HepG2 (cell line): Measurements from ENCODE around the gene RASGRF1. TPM values are rescaled to one million over a fixed set of nuclear protein-coding genes. Genes with fewer than 3 reads are reported as not detected.
A peak's percentile ranks its signal among the peaks of the same experiment; 100 is the strongest.

Source experiments
- ATAC-seq: fragments of 200-7000 bp; cut with Tn5 transposase; 3 replicates; pipeline ENCODE4 v1.9.1; 2020; ENCODE audit warnings: mild to moderate bottlenecking, moderate library complexity
- BruUV-seq: library from RNA; stranded (reverse); fragments of 400-500 nt; replicated peaks from 2 replicates; lab custom pipeline; 2021; lab: Mats Ljungman, UMichigan
- CTCF ChIA-PET: fragments of 300-600 bp; formaldehyde crosslinking; extraction: SDS; loops from one replicate; lab custom pipeline; 2021; ENCODE audit warnings: low total read pairs, inconsistent platforms, low intra/inter-chr PET ratio; lab: Yijun Ruan, JAX
- POLR2A ChIA-PET: fragments of 350-600 bp; sonication (Branson Sonifier 250); formaldehyde crosslinking; loops from one replicate; lab custom pipeline; 2020; ENCODE audit warnings: antibody characterized with exemption, inconsistent platforms; lab: Yijun Ruan, JAX
- DNase-seq: peaks from one replicate; pipeline ENCODE4 v3.0.0-alpha.2; 2015; ENCODE audit warnings: low spot score
- FAIRE-seq: peaks from 3 replicates; lab custom pipeline; 2011; peaks lifted over from hg19 to GRCh38; lab: Jason Lieb, UNC
- H2AFZ ChIP-seq: one replicate; pipeline ENCODE4 v1.6.1; 2011; ENCODE audit warnings: low read length, inconsistent platforms
- H3K27ac ChIP-seq: fragments of 300-600 bp; 3 replicates; pipeline ENCODE4 v1.8.0; 2011; ENCODE audit warnings: mixed run types, mild to moderate bottlenecking, mixed read lengths, low read length, inconsistent platforms; ENCODE audit not compliant: insufficient read depth; ENCODE audit errors: extremely low read length
- H3K27me3 ChIP-seq, 2 experiments: fragments of 200-600 bp in 1 of 2; 2 replicates in 1 of 2; 3 replicates in 1 of 2; pipeline versions ENCODE4 v1.6.0 to v1.8.0; 2011; ENCODE audit warnings: low read length in 2 of 2, mild to moderate bottlenecking in 2 of 2, moderate library complexity in 2 of 2, inconsistent platforms in 1 of 2; ENCODE audit not compliant: insufficient read depth in 2 of 2, control insufficient read depth in 1 of 2
- H3K36me3 ChIP-seq, 2 experiments: fragments of 200-600 bp in 1 of 2; replicated peaks in 1 of 2; 2 replicates in 1 of 2; 3 replicates in 1 of 2; pipeline versions ENCODE4 v1.5.1 to v1.8.0; 2011; ENCODE audit warnings: low read length in 2 of 2, inconsistent platforms in 1 of 2; ENCODE audit not compliant: insufficient read depth in 2 of 2, control insufficient read depth in 1 of 2
- H3K4me1 ChIP-seq: 2 replicates; pipeline ENCODE4 v1.5.1; 2012; ENCODE audit warnings: low read length, inconsistent platforms; ENCODE audit not compliant: insufficient read depth
- H3K4me2 ChIP-seq: 2 replicates; pipeline ENCODE4 v1.6.0; 2011; ENCODE audit warnings: low read depth, low read length, inconsistent platforms
- H3K4me3 ChIP-seq, 3 experiments: fragments of 200-600 bp in 1 of 3; sonication (generic), shearing (Covaris generic) in 1 of 3; replicated peaks in 1 of 3; 2 replicates each; pipeline ENCODE4 v1.5.1; 2011 to 2016; ENCODE audit warnings: low read length in 3 of 3, inconsistent platforms in 2 of 3, low read depth in 2 of 3, mild to moderate bottlenecking in 2 of 3, control low read depth in 1 of 3, mixed read lengths in 1 of 3; ENCODE audit not compliant: insufficient read depth in 1 of 3
- H3K79me2 ChIP-seq: one replicate; pipeline ENCODE4 v1.6.1; 2011; ENCODE audit warnings: low read length, inconsistent platforms; ENCODE audit not compliant: insufficient read depth
- H3K9ac ChIP-seq: 2 replicates; pipeline ENCODE4 v1.6.0; 2011; ENCODE audit warnings: mild to moderate bottlenecking, low read depth, low read length, inconsistent platforms; ENCODE audit not compliant: insufficient read depth
- H3K9me3 ChIP-seq: 2 replicates; pipeline ENCODE4 v1.5.1; 2012; ENCODE audit warnings: mild to moderate bottlenecking, low read length
- H4K20me1 ChIP-seq: 2 replicates; pipeline ENCODE4 v1.6.0; 2011; ENCODE audit warnings: inconsistent platforms, mild to moderate bottlenecking, low read length, moderate library complexity; ENCODE audit not compliant: insufficient read depth
- HOXA3 ChIP-seq: sonication (generic); formaldehyde crosslinking; IDR thresholded peaks from 2 replicates; pipeline ENCODE4 v1.5.0; 2020; ENCODE audit warnings: missing genetic modification reagents
- ZNF292 ChIP-seq: sonication (generic); formaldehyde crosslinking; IDR thresholded peaks from 2 replicates; pipeline ENCODE4 v1.8.1; 2022; ENCODE audit warnings: mild to moderate bottlenecking, low read depth, missing genetic modification reagents, borderline replicate concordance
- ZNF687 ChIP-seq: sonication (generic); formaldehyde crosslinking; IDR thresholded peaks from 2 replicates; pipeline ENCODE4 v1.5.1; 2020; ENCODE audit warnings: mild to moderate bottlenecking, missing genetic modification reagents, moderate library complexity
- WGBS: methylation state at CpG from one replicate; pipeline ENCODE4 v1.1.6; 2017; ENCODE audit warnings: low lambda C conversion rate; 5-methylcytosine and 5-hydroxymethylcytosine counted together
- in situ Hi-C: cut with HindIII; loops from 2 replicates; pipeline ENCODE4 v1.10.0; 2017; ENCODE audit warnings: low pct_unique_long_range_greater_than_20kb; ENCODE audit not compliant: extremely low pct_ligation_motif_present
- intact Hi-C: fragments of 100-400 bp; cut with micrococcal nuclease; formaldehyde crosslinking; loops from one replicate; pipeline ENCODE4 v1.10.0; 2022; ENCODE audit not compliant: unreplicated experiment
- polyA plus RNA-seq, 8 experiments: library from polyadenylated mRNA; depleted of rRNA in 3 of 8; stranded (reverse) in 7 of 8; unstranded in 1 of 8; fragments of >200 nt; fragmentation: Illumina TruSeq in 4 of 8; extraction: Trizol in 4 of 8; gene quantifications; 2 replicates each; pipeline versions ENCODE4 v1.2.1 to v1.2.3, GENCODE V29; 2011 to 2016; ENCODE audit warnings: low read depth in 4 of 8, missing spikeins in 1 of 8, mixed read lengths in 1 of 8; ENCODE audit not compliant: insufficient read depth in 1 of 8
- total RNA-seq, 5 experiments: library from RNA; depleted of rRNA; stranded (reverse); fragments of >200 nt; fragmentation: Illumina TruSeq; extraction: Trizol; gene quantifications; 2 replicates each; pipeline ENCODE4 v1.2.3, GENCODE V29; 2016; ENCODE audit warnings: low read depth in 1 of 5

RASGRF1 gene
- total and polyA plus RNA-seq, 2 of the 13 experiments (the other 11 are each of a cell fraction or from before 2014, with no cell fraction given): 0.55 to 3.0 TPM

GRCh38 chr15:78977091-78977571, 113.4 kb downstream of the RASGRF1 start:
- H3K36me3 ChIP-seq: no peaks in the 10 kb centered on the region
- no peaks in the 10 kb centered on the region for H4K20me1 ChIP-seq
- ChIA-PET CTCF (no interaction called here), POLR2A (interaction anchor here (1.4 kb wide), 1 partner anchor 17 kb away, joined by 4 read pairs; no protein-coding TSS in a partner anchor)
- in situ Hi-C loops: no loop called here
- H3K4me2 ChIP-seq: no peak overlapping the region
- ATAC-seq (no peak), FAIRE-seq (no peak), DNase-seq (no peak)
- WGBS: 45% methylated on average over 4 of the region's 4 CpGs
- no peak overlapping the region for H3K4me3 ChIP-seq
- no peaks in the 10 kb centered on the region for H3K27me3 ChIP-seq
- H3K4me1 ChIP-seq: peaks cover 32% of the 10 kb centered on the region
- no peak overlapping the region for H3K27ac ChIP-seq
- H3K9me3 ChIP-seq: no peaks in the 10 kb centered on the region
- intact Hi-C loops: no loop called here
- H2AFZ ChIP-seq: no peak overlapping the region
- H3K79me2 ChIP-seq: no peaks in the 10 kb centered on the region
- H3K9ac ChIP-seq: no peak overlapping the region
- no TSS peak for BruUV-seq
- TF ChIP-seq HOXA3: no peak
- 0 out of 2 replicates have a peak, but pooled peaks have one; percentile 11 for TF ChIP-seq ZNF687 (CRISPR knock-in tag)

- intact Hi-C loops: no loop called here
- H3K27me3 ChIP-seq: no peaks in the 10 kb centered on the region
- H4K20me1 ChIP-seq: no peaks in the 10 kb centered on the region
- ATAC-seq: no peak
- H2AFZ ChIP-seq: no peak overlapping the region
- no peaks in the 10 kb centered on the region for H3K36me3 ChIP-seq
- DNase-seq: no peak
- H3K4me1 ChIP-seq: peaks cover 33% of the 10 kb centered on the region
- POLR2A ChIA-PET: interaction anchor here (1.0 to 1.4 kb wide), 2 partner anchors 17 to 32 kb away, joined by 3 to 4 read pairs; partner anchors contain the start of gene CTSH
- TF ChIP-seq ZNF292 (CRISPR knock-in tag) (no peak), ZNF687 (CRISPR knock-in tag) (peak; percentile 20; the same call in 1 of the 2 replicates)
- in situ Hi-C loops: no loop called here
- H3K9me3 ChIP-seq: no peaks in the 10 kb centered on the region
- FAIRE-seq: no peak
- no peak overlapping the region for H3K27ac ChIP-seq
- no peak overlapping the region for H3K4me3 ChIP-seq
- H3K79me2 ChIP-seq: no peaks in the 10 kb centered on the region
- CTCF ChIA-PET: no interaction called here
- H3K9ac ChIP-seq: no peak overlapping the region
- BruUV-seq: no TSS peak
- WGBS: 94% methylated on average over 7 of the region's 7 CpGs
- no peak overlapping the region for H3K4me2 ChIP-seq
Measured at GRCh38 chr15:78976691-78977090, 113.9 kb downstream of the RASGRF1 start.
